Fibroblast of lung (primary cell): ENCODE results near the gene CIAO2B. TPM values are rescaled to one million over a fixed set of nuclear protein-coding genes. Genes with fewer than 3 reads are reported as not detected.

Experiments used
- DNase-seq, 2 donors: peaks; one replicate each; pipeline versions ENCODE4 v3.0.0 to v3.0.0-alpha.2; 2010; ENCODE audit warnings: low read depth in 2 of 2
- H2AFZ ChIP-seq: 2 replicates; pipeline ENCODE4 v1.5.1; 2012; ENCODE audit warnings: low read length, control low read depth, inconsistent platforms
- H3K27ac ChIP-seq: 2 replicates; pipeline ENCODE4 v1.5.1; 2011; ENCODE audit warnings: low read length, control low read depth; ENCODE audit not compliant: insufficient read depth
- H3K27me3 ChIP-seq: 2 replicates; pipeline ENCODE4 v1.5.1; 2011; ENCODE audit warnings: mild to moderate bottlenecking, low read length; ENCODE audit not compliant: control insufficient read depth, insufficient read depth
- H3K36me3 ChIP-seq: 2 replicates; pipeline ENCODE4 v1.5.1; 2011; ENCODE audit warnings: low read length; ENCODE audit not compliant: control insufficient read depth, insufficient read depth
- H3K4me1 ChIP-seq: 2 replicates; pipeline ENCODE4 v1.5.1; 2011; ENCODE audit warnings: low read length; ENCODE audit not compliant: control insufficient read depth, insufficient read depth; ENCODE audit errors: extremely low read depth
- H3K4me2 ChIP-seq: 2 replicates; pipeline ENCODE4 v1.5.1; 2011; ENCODE audit warnings: low read length, control low read depth; ENCODE audit not compliant: insufficient read depth; ENCODE audit errors: extremely low read depth
- H3K4me3 ChIP-seq, 4 experiments: fragments of 200-600 bp in 1 of 4; sonication (generic) in 1 of 4; replicated peaks in 1 of 4; 2 replicates each; pipeline ENCODE4 v1.5.1; 2011 to 2016; ENCODE audit warnings: low read length in 4 of 4, low read depth in 3 of 4, mild to moderate bottlenecking in 3 of 4, control low read depth in 2 of 4, inconsistent platforms in 1 of 4, mixed read lengths in 1 of 4; ENCODE audit not compliant: insufficient read depth in 1 of 4; ENCODE audit errors: control extremely low read depth in 1 of 4
- H3K79me2 ChIP-seq: 2 replicates; pipeline ENCODE4 v1.5.1; 2012; ENCODE audit warnings: mild to moderate bottlenecking, low read length, inconsistent platforms; ENCODE audit not compliant: control insufficient read depth, insufficient read depth
- H3K9ac ChIP-seq: 2 replicates; pipeline ENCODE4 v1.5.1; 2011; ENCODE audit warnings: mild to moderate bottlenecking, low read length, control low read depth; ENCODE audit not compliant: insufficient read depth
- H3K9me3 ChIP-seq: 2 replicates; pipeline ENCODE4 v1.5.1; 2012; ENCODE audit warnings: low read depth, low read length; ENCODE audit not compliant: control insufficient read depth, insufficient read depth
- H4K20me1 ChIP-seq: 2 replicates; pipeline ENCODE4 v1.5.1; 2011; ENCODE audit warnings: low read length; ENCODE audit not compliant: control insufficient read depth, insufficient read depth; ENCODE audit errors: extremely low read depth
- CTCF ChIP-seq, 2 donors: IDR thresholded peaks in 1 of 2; conservative IDR thresholded peaks in 1 of 2; 1 replicate in 1 of 2; 2 replicates in 1 of 2; pipeline ENCODE4 v1.5.1; 2011 to 2012; ENCODE audit warnings: low read length in 2 of 2, control low read depth in 1 of 2, inconsistent platforms in 1 of 2, low read depth in 1 of 2, mild to moderate bottlenecking in 1 of 2
- EZH2 ChIP-seq: IDR thresholded peaks from 2 replicates; pipeline ENCODE4 v1.5.1; 2012; ENCODE audit warnings: low read length, control low read depth, mild to moderate bottlenecking; ENCODE audit errors: missing control alignments
- polyA plus RNA-seq, 2 donors: library from polyadenylated mRNA; depleted of rRNA in 1 of 2; stranded (reverse) in 1 of 2; unstranded in 1 of 2; fragments of >200 nt; gene quantifications; 2 replicates each; pipeline ENCODE4 v1.2.1, GENCODE V29; 2011 to 2012; ENCODE audit warnings: missing spikeins in 1 of 2
- total RNA-seq: library from RNA; depleted of rRNA; stranded (reverse); fragments of >200 nt; gene quantifications from 2 replicates; pipeline ENCODE4 v1.2.1, GENCODE V29; 2014

The CIAO2B gene
- total and polyA plus RNA-seq, 2 donors (not counting 1 experiment from before 2014, with no cell fraction given): 115 to 217 TPM

GRCh38 chr16:66903544-66904427 lies 30.4 kb downstream of the CIAO2B start:
- Histone ChIP-seq H3K9me3 (no peaks in the 10 kb centered on the region), H3K79me2 (no peaks in the 10 kb centered on the region), H3K36me3 (no peaks in the 10 kb centered on the region), H3K4me2 (no peak overlapping the region), H3K27ac (no peak overlapping the region), H3K4me1 (peaks cover 45% of the 10 kb centered on the region), H2AFZ (no peak overlapping the region), H3K27me3 (no peaks in the 10 kb centered on the region), H4K20me1 (no peaks in the 10 kb centered on the region), H3K9ac (no peak overlapping the region), H3K4me3 (no peak overlapping the region)
- no peak for DNase-seq
- TF ChIP-seq CTCF (conservative IDR thresholded peaks at IDR 0.05 in 1 of 2, IDR thresholded peaks at IDR 0.05 in 1 of 2; ENCODE audit: low read depth in 1 of 2, low read length in 2 of 2) (no peak), EZH2 (no peak)

- Histone ChIP-seq H3K4me3 (no peak overlapping the region), H3K4me2 (no peak overlapping the region), H4K20me1 (no peaks in the 10 kb centered on the region), H3K9me3 (no peaks in the 10 kb centered on the region), H3K36me3 (no peaks in the 10 kb centered on the region), H2AFZ (no peak overlapping the region), H3K27ac (no peak overlapping the region), H3K4me1 (peaks cover 46% of the 10 kb centered on the region), H3K79me2 (no peaks in the 10 kb centered on the region), H3K27me3 (no peaks in the 10 kb centered on the region), H3K9ac (no peak overlapping the region)
- TF ChIP-seq EZH2: no peak
- no peak for TF ChIP-seq CTCF (conservative IDR thresholded peaks at IDR 0.05 in 1 of 2, IDR thresholded peaks at IDR 0.05 in 1 of 2; ENCODE audit: low read depth in 1 of 2, low read length in 2 of 2)
- DNase-seq: no peak
These were observed 31.3 kb downstream of the CIAO2B start for GRCh38 chr16:66902648-66903543.

- H3K4me1 ChIP-seq: peaks cover 46% of the 10 kb centered on the region
- DNase-seq: no peak
These were observed 32.6 kb downstream of the CIAO2B start for GRCh38 chr16:66901626-66902025.

More at GRCh38 chr16:66901626-66902025, 32.6 kb downstream of the CIAO2B start:
- Histone ChIP-seq H3K79me2 (no peaks in the 10 kb centered on the region), H3K27me3 (no peaks in the 10 kb centered on the region), H2AFZ (no peak overlapping the region), H3K9me3 (no peaks in the 10 kb centered on the region), H4K20me1 (no peaks in the 10 kb centered on the region), H3K36me3 (no peaks in the 10 kb centered on the region), H3K4me2 (no peak overlapping the region), H3K9ac (no peak overlapping the region), H3K4me3 (no peak overlapping the region), H3K27ac (no peak overlapping the region)
- no peak for TF ChIP-seq EZH2
- no peak for TF ChIP-seq CTCF (conservative IDR thresholded peaks at IDR 0.05 in 1 of 2, IDR thresholded peaks at IDR 0.05 in 1 of 2; ENCODE audit: low read depth in 1 of 2, low read length in 2 of 2)
